HT-29 (cell line): Measurements from ENCODE around the gene DLX1. TPM values are rescaled to one million over a fixed set of nuclear protein-coding genes. Genes with fewer than 3 reads are reported as not detected.
"Not testable (repeated sequence)": the region's sequence is repeated elsewhere in the genome, so short reads cannot be mapped to it uniquely, and the experiment has no call there.

Experiments
- DNase-seq: peaks from one replicate; pipeline ENCODE4 v3.0.0-alpha.2; 2015; ENCODE audit warnings: low spot score
- total RNA-seq: library from RNA; depleted of rRNA; stranded (reverse); fragments of >200 nt; shearing (Covaris generic); gene quantifications from 2 replicates; pipeline ENCODE4 v1.2.3, GENCODE V29; 2014

DLX1 gene
- total RNA-seq, 1 experiment from 2014 or later = 0.18 TPM

DNA sequence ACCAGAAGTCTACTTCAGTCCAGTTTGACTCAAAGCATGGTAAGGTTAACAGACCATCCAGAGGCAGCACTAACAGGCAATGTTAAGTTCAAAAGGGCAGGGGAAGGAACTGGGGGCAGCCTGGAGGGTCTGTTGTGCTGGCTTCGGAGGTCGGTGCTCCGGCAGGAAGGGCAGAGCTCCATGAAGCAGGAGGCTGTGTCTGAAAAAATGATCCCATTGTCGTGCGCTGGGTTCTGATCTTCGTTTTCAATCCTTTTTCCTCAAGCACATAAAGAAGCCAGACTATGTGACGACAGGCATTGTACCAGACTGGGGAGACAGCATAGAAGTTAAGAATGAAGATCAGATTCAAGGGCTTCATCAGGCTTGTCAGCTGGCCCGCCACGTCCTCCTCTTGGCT is 21.9 kb upstream of the DLX1 start:
- DNase-seq = no peak

GRCh38 chr2:172065111-172065510 is 20.2 kb upstream of the DLX1 start:
- no peak for DNase-seq

DNA sequence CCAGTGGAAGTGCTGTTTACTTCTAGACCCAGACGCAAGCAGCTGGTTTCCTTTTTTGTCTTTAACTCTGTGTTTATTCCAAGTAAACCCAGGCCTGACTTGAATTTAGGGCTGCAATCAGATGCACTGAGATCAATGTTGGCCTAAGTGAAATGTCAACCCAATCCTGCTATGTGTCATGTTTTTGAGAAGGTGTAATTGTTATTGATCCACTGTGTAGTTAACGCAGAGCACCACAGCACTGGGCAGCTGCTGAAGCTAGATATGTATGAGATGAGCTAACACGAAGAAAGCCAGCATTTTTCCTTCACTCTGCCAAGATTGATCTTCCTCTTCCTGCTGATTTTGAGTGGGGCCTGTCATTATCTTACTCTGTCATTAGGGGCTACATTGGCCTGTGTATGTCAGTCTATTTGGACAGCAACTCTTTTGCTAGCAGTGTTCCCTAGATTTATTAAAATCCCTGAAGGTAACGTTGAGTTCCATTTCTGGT is 18.9 kb upstream of the DLX1 start:
- no peak for DNase-seq

GRCh38 chr2:172067905-172068304 is 17.4 kb upstream of the DLX1 start:
- not testable (repeated sequence) for DNase-seq

DNA sequence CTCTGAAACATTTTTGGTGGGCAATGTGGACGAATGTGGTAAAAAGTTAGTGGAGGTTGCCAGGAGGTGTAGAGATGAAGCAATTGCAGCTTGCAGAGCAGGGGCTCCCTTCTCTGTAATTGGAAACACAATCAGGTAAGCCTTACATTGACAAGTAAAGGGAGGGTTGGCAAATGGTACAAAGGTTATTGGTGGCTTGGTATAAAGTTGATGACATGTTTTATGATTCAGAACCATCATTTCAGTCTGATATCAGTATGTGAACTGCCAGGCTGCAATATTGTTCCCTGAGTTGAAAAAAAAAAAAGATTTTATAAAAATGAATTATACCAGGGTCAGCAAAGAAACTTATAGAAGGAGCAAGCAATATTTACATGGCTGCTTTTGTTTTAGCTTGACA is 14.4 kb upstream of the DLX1 start:
- DNase-seq = no peak

DNA sequence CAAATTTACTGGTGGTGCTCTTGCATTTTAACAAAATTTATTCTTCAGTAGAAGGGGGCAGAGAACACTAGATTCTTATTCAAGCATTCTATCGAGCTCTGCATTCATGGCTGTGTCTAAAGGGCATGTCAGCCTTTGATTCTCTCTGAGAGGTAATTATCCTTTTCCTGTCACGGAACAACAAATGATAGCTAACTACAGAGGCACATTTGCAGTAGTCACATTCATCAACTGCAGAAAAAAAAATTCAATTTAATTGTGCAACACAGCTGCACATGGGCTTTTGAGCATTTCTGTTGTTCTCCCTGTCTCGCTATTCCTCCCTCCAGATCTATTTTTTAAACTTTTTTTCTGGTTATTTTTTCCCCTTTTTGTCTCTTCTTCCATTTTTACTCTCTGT is 13.0 kb upstream of the DLX1 start:
- no peak for DNase-seq

DNA sequence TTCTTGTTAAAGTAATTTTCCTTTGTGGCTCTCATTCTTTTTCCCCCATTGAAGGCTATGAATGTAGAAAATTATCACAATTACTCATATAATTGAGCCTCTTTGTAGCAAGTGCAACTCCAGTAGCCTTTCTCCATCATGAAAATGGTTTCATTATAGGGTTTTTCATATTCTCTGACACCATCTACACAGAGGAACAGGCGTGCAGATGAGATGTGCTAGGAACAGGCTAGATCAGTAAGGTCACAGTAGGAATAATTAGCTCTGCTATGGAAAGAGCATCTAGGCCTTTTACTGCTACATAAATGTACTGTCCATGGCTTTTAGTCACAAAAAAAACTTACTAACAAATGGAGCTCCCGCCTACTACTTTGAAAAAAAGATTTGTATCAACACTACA is 12.6 kb upstream of the DLX1 start:
- no peak for DNase-seq

DNA sequence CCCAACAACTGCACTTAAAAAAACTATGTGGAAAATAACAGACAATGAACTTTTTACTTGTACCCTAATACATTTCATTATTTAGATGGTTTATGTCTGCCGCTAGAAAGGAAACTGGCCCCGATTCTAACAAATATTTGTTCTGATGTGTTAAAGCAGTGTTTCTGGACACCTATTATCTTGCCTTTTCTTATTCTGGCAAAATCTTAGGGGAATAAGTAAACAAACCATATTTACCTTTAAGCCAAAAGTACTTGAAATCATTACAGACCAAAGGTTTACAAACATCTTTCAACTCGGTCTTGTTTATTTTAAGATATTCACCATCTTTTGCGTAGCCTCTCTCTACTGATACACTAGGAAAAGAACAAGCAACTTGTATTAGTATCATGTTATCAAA is 11.8 kb upstream of the DLX1 start:
- no peak for DNase-seq

- no peak for DNase-seq
Measured at GRCh38 chr2:172074254-172074653, 11.1 kb upstream of the DLX1 start.

- no peak for DNase-seq
Measured at GRCh38 chr2:172079416-172079815, 5.9 kb upstream of the DLX1 start.

DNA sequence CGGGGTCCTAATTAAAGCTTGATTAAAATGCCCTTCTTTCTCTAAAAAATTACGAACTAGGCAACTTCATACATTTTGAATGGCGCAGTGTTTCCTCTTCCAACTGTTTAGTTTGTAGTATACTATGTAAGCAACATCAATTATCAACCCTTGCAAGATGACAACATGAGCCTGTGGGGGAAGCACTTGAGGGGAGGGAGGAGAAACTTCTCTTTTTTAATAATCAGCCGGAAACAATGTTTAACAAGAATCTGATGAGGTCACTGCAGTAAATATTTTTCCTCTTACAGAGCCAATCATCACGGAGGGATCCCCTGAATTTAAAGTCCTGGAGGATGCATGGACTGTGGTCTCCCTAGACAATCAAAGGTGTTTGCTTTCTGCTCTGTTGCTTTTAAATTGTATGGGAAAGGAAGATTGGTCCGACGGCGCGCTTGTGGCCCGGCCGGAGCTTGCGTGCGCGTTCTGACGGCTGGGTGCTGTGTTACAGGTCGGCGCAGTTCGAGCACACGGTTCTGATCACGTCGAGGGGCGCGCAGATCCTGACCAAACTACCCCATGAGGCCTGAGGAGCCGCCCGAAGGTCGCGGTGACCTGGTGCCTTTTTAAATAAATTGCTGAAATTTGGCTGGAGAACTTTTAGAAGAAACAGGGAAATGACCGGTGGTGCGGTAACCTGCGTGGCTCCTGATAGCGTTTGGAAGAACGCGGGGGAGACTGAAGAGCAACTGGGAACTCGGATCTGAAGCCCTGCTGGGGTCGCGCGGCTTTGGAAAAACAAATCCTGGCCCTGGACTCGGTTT is 5.3 kb upstream of the DLX1 start:
- no peak for DNase-seq

- DNase-seq = no peak
Measured at GRCh38 chr2:172080641-172081220, 4.6 kb upstream of the DLX1 start.

GRCh38 chr2:172081221-172082022 is 3.9 kb upstream of the DLX1 start:
- DNase-seq = no peak

DNA sequence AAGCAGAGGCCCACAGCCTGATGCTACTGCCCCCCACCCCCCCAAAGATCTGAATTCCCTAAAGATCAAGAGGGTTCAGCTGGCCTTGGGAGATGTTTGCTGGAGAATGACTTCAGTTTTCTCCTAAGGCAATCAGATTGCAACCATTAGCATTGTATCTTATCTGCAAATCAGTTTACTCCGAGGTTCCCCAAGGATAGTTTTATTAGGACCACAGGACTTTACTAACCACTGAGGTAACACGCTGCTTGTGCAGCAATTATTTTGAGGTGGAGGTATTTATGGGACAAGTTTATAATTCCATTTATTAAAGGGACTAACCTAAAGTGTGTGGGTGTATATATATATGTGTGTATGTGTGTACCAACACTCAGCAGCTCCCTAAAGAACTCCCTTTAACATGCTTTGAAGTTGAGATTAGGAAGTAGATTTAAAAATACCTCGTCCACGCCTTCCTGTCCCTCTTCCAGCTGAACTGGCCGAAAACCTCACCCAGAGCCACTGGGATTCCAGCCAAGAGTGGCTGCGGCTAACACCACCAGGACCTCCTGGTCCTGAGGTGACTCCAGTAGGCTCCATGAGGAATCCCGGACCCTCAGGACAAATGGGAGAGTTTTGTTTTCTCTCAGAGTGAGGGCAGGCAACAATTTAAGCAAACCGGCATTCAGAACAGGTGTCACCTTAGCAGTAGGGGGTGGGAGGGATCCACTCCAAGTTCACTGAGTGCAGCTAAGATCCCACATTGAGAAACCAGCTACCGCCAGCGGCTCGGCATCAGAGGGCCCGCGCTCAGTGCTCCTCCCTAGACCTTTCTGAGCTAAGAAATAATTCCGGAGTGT is 3.0 kb upstream of the DLX1 start:
- DNase-seq = no peak

DNA sequence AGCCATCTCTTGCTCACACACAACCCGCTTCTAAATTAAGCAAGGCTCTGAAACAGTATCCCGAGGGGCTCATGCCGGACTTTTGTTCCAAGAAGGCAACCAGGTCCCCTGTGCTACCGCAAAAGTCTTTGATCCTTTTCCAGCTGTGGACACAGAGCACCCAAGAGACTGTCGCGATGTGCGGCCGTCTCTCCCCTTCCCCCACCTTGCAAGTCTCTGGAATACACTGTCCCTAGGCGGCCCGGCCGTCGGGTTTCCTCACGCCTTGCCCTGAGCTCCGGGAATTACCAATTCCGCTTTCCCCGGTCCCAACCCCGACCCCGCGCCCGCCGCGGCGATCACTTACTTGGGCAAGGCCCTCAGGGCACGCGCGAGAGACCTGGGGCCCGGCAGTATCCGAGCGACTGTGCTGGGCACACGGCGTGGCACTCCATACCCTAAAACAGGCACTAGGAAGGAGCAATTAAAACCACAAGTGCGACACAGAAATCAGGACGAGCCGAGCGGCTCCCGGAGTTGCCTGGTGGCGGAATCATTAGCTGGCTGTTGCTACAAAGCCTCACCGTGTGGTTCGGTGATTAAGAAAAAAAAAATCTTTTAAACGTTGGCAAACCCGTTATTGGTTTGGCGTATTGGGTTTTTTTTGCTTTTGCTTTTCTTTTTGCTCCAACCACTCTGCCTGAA is 2.2 kb upstream of the DLX1 start:
- no peak for DNase-seq

GRCh38 chr2:172083628-172084394 is 1.5 kb upstream of the DLX1 start:
- no peak for DNase-seq

DNA sequence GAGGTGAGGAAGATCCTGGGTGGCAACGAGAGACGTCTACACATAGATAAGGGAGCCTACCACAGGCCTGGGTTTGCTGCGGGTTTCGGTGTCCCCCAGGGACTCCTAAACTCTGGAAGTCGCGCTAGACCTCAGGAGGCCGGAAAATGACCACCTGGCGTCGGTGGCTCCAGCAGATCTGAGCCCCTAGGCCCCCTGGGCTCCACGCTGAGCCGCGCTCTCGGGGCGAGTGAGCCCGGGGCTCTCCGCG is 987 bp upstream of the DLX1 start:
- no peak for DNase-seq

DNA sequence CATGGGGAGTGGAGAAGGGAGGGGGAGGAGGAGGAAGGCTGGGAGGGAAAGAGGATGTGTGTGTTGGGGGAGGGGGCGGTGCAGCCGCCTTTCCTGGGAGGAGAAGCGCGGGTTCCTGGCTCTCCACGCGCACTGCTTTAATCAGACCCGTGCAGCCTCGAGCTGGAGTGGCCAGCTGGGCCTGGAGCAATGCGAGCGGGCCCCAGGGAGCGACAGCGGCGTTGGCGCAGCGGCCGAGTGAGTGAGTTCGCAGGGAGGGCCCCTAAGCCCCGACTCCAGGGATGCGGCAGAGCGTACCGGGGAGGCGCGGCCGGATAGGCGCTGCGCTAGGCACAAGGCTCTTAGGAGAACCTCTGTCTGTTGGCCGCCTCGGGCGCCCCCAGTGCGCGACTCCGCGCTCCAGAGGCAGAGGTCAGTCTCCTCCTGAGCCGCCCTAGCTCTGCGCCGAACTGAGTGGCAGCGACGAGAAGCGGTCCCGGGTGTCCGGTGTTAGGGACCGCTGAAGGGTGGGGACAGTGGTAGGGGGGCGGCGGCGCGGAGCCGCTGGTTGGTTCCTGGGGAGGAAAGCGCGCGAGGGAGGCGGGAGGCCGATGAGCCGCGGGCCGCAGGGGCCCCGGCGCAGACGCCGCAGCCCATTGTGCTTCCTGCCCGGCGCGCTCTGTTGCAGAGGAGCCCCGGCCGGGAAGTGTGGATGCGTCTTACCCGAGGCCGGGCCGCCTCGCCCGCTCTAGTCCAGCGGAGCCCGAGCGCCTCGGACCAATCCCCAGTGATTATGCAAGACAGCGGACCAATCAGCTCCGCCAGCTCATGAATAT is 455 bp upstream of the DLX1 start:
- DNase-seq = peak; percentile 88
